ENCODE data around the gene BCORL1.

The BCORL1 gene
- total RNA-seq: 0.81 to 16.5 (median 3.5) reads per million in 18 experiments

- DNase-seq: peak; percentile 79 to 81
These were observed at the start of gene BCORL1 for GRCh38 chrX:129982300-129983251. BCORL1 (plus strand) TSS chrX:129982635; CDS start chrX:130005232, 22,597 bp downstream.

- peak in 1 of 2 donors; percentile 11 for DNase-seq
These were observed 49.6 kb upstream of the BCORL1 start for GRCh38 chrX:129932821-129933321.

- DNase-seq: no peak
These were observed 48.7 kb upstream of the BCORL1 start for GRCh38 chrX:129933700-129934099.

- DNase-seq: no peak
These were observed 48.0 kb upstream of the BCORL1 start for GRCh38 chrX:129934461-129934860.

- no peak for DNase-seq
These were observed 47.5 kb upstream of the BCORL1 start for GRCh38 chrX:129934952-129935351.

GRCh38 chrX:129938081-129938480, 44.4 kb upstream of the BCORL1 start:
- DNase-seq: no peak

- DNase-seq: no peak
These were observed 42.4 kb upstream of the BCORL1 start for GRCh38 chrX:129939986-129940385.

- DNase-seq: no peak
These were observed 41.7 kb upstream of the BCORL1 start for GRCh38 chrX:129940721-129941120.

GRCh38 chrX:129945131-129945530, 37.3 kb upstream of the BCORL1 start:
- no peak for DNase-seq

- no peak for DNase-seq
These were observed 29.1 kb upstream of the BCORL1 start for GRCh38 chrX:129953334-129953648.

- no peak for DNase-seq
These were observed 28.6 kb upstream of the BCORL1 start for GRCh38 chrX:129953881-129954280.

GRCh38 chrX:129954804-129955203, 27.6 kb upstream of the BCORL1 start:
- no peak for DNase-seq

GRCh38 chrX:129955682-129956081, 26.8 kb upstream of the BCORL1 start:
- DNase-seq: no peak

GRCh38 chrX:129956145-129956544, 26.3 kb upstream of the BCORL1 start:
- DNase-seq: no peak

GRCh38 chrX:129956765-129957164, 25.7 kb upstream of the BCORL1 start:
- no peak for DNase-seq

GRCh38 chrX:129957241-129958082, 25.0 kb upstream of the BCORL1 start:
- peak; percentile 80 to 89 for DNase-seq

GRCh38 chrX:129958083-129958465, 24.4 kb upstream of the BCORL1 start:
- DNase-seq: no peak

- DNase-seq: no peak
These were observed 23.5 kb upstream of the BCORL1 start for GRCh38 chrX:129958814-129959492.

- DNase-seq: no peak
These were observed 23.0 kb upstream of the BCORL1 start for GRCh38 chrX:129959493-129959832.

- DNase-seq: peak; percentile 66 to 71
These were observed 21.0 kb upstream of the BCORL1 start for GRCh38 chrX:129961180-129962083.

GRCh38 chrX:129963729-129964128, 18.7 kb upstream of the BCORL1 start:
- DNase-seq: no peak

GRCh38 chrX:129965166-129965565, 17.3 kb upstream of the BCORL1 start:
- DNase-seq: no peak

Data from inflammatory macrophage (primary cell).